LoVo (cell line): Measurements from ENCODE around the gene C12orf75.

Experiments used
- DNase-seq: peaks from one replicate; pipeline ENCODE4 v3.0.0-alpha.2; 2016; ENCODE audit warnings: low spot score

C12orf75 gene

GRCh38 chr12:105418821-105419291 is 88.4 kb downstream of the C12orf75 start:
- no peak for DNase-seq

GRCh38 chr12:105419606-105420005 is 89.1 kb downstream of the C12orf75 start:
- no peak for DNase-seq

GRCh38 chr12:105420046-105420445 is 89.6 kb downstream of the C12orf75 start:
- DNase-seq: no peak

- DNase-seq: peak; percentile 81
Measured at GRCh38 chr12:105420659-105421240, 90.3 kb downstream of the C12orf75 start.
